ENCODE results near the gene ANTXR1. TPM values are rescaled to one million over a fixed set of nuclear protein-coding genes. Genes with fewer than 3 reads are reported as not detected.

The ANTXR1 gene
- total RNA-seq, 1 donor from 2014 or later: 144 TPM

DNA sequence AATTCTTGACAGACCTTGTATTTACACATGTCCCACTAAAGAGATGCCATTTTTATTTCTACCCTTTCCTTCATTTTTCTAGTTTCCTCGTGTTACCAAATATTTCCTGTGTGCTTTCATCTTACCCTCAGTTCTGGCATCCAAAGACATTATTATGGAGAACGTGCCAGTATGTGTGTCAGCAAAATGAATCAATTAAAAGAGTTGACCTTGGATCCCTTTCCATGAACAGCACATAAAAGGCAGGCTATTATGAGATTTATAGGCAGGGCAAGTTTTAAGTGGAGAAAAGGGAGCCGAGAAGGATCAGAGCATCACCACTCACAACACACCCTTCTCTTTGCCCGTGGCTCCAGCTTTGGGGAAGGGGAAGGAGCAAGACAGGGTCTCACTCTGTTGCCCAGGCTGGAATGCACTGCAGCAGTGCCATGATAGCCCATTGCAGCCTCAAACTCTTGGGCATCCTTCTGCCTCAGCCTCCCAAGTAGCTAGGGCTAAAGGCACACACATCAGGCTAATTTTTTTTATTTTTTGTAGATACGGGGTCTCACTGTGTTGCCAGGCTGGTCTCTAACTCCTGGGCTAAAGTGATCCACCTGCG is 224.2 kb downstream of the ANTXR1 start:
- Mint-ChIP-seq H3K27me3 (ENCODE audit: low read depth) (no peaks in the 10 kb centered on the region), H3K4me3 (no peak overlapping the region), H3K27ac (no peak overlapping the region), H3K36me3 (peaks cover 28% of the 10 kb centered on the region), H3K4me1 (peaks cover 3% of the 10 kb centered on the region), H3K9me3 (no peaks in the 10 kb centered on the region)
- DNase-seq (ENCODE audit: low spot score in 2 of 2, unreplicated experiment in 2 of 2): no peak
- TF ChIP-seq, protein P1, sequence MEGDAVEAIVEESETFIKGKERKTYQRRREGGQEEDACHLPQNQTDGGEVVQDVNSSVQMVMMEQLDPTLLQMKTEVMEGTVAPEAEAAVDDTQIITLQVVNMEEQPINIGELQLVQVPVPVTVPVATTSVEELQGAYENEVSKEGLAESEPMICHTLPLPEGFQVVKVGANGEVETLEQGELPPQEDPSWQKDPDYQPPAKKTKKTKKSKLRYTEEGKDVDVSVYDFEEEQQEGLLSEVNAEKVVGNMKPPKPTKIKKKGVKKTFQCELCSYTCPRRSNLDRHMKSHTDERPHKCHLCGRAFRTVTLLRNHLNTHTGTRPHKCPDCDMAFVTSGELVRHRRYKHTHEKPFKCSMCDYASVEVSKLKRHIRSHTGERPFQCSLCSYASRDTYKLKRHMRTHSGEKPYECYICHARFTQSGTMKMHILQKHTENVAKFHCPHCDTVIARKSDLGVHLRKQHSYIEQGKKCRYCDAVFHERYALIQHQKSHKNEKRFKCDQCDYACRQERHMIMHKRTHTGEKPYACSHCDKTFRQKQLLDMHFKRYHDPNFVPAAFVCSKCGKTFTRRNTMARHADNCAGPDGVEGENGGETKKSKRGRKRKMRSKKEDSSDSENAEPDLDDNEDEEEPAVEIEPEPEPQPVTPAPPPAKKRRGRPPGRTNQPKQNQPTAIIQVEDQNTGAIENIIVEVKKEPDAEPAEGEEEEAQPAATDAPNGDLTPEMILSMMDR (IDR thresholded peaks at IDR 0.05; ENCODE audit: unreplicated experiment): no peak

DNA sequence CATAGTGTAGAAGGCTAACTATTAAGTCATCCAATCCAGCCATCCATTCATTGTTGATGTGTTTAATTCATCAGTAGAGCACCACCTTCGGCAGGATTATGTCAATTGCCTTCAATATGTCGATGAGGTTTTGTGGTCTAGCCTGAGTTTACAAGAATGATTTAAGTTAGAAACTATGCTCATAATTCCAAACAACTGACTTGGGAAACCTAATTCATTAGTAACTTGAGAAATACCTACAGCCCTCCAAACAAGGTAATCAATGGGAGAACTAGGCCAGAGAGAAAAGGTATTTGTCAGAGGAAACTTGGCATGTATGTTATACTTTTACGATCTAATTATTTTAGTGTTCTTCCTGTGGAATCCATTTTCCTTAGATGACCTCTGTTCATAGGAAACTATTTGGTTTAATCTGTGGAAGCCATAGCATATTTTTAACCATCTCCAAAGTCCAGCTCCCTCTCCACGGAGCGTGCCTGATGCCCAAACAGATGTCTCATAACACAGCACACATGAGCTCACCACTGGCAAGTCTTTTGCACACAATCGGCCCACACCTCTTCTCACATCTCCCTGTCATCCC is 225.6 kb downstream of the ANTXR1 start:
- no peak overlapping the region for H3K27ac Mint-ChIP-seq
- no peaks in the 10 kb centered on the region for H3K27me3 Mint-ChIP-seq (ENCODE audit: low read depth)
- no peaks in the 10 kb centered on the region for H3K9me3 Mint-ChIP-seq
- TF ChIP-seq, protein P1 (IDR thresholded peaks at IDR 0.05; ENCODE audit: unreplicated experiment): no peak
- H3K36me3 Mint-ChIP-seq: peaks cover 33% of the 10 kb centered on the region
- DNase-seq (ENCODE audit: low spot score in 2 of 2, unreplicated experiment in 2 of 2): no peak
- peaks cover 8% of the 10 kb centered on the region for H3K4me1 Mint-ChIP-seq
- H3K4me3 Mint-ChIP-seq: no peak overlapping the region

DNA sequence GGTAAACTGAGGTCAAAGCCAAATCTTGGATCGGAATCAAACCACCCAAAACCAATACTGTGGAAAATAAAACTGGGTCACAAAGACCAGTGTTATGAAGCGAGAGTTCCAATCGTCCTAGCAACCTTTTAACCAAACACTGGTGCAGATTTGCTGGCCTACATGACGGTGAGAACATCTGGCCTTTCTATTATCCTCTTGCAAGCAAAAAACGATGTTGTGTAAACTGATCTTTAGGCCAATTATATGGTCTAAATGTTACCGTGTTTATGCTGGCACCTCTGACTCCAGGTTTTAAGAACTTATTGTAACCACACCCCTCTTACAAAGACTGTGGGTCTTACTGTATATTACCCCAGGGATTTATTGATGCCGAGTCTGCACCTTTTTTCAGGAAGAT is 228.1 kb downstream of the ANTXR1 start:
- Mint-ChIP-seq H3K36me3 (peaks cover 45% of the 10 kb centered on the region), H3K4me1 (peaks cover 8% of the 10 kb centered on the region), H3K27ac (no peak overlapping the region), H3K4me3 (no peak overlapping the region), H3K27me3 (ENCODE audit: low read depth) (no peaks in the 10 kb centered on the region), H3K9me3 (no peaks in the 10 kb centered on the region)
- TF ChIP-seq, protein P1 (IDR thresholded peaks at IDR 0.05; ENCODE audit: unreplicated experiment): no peak
- DNase-seq (ENCODE audit: low spot score in 2 of 2, unreplicated experiment in 2 of 2): no peak

DNA sequence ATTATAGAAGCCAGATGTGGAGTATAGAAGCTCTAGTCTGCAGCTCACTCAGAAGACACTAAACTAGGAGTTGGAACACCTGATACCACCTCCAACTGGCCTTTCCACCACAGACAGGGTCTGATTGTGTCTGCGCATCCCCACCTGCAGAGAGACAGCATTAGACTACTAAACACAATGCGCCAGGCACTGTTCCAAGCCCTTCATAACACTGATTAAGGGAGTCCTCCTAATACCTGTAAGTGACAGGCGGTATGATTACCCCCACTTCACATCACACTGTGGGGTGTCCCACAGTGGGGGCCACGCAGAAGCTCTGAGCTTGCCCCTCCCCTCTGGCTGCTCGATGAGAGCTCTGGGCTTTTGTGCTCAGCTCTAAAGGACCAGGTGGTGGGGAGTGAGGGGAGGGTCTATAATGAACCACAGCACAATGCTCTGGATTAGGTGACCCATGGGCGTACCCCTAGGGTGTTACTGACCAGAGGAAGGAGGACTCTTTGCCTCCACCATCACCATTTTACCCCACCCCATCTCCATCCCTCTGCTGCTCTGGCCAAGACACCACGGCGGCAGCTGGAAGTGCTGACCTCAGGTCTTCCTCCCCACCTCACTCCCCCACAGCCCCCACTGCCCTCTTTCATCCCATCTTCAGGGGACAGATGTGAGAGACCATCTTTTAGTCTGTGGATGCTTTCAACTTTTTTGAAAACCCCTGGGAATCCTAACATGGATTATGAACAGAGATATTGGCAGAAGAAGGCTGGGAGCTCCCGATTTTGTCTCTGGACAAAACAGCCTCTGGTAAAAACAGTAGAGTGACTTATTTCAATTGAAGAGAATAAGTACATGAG is 228.9 kb downstream of the ANTXR1 start:
- Mint-ChIP-seq H3K27me3 (ENCODE audit: low read depth) (no peaks in the 10 kb centered on the region), H3K4me1 (peaks cover 8% of the 10 kb centered on the region), H3K9me3 (no peaks in the 10 kb centered on the region), H3K27ac (peak overlapping the region; percentile 91), H3K4me3 (no peak overlapping the region), H3K36me3 (peaks cover 53% of the 10 kb centered on the region)
- TF ChIP-seq, protein P1 (IDR thresholded peaks at IDR 0.05; ENCODE audit: unreplicated experiment): no peak
- DNase-seq (ENCODE audit: low spot score in 2 of 2, unreplicated experiment in 2 of 2): no peak

DNA sequence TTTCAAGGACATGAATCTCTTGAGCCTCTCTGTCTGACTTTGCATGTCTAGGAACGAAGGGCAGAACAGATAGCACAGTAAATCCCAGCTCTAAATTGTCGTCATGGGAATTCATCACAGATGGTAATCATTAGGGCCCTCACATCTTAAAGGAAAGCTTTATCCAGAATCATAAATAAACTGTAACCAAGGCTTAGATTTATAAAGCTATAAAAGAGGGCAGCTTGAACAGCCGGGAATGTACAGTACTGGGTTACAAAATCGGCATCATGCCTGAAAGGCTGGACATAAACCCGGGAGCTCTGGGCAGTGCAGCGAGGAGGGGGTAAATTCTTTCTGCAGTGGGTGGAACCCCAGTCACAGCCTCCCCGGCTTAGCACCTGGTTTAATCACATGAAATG is 229.7 kb downstream of the ANTXR1 start:
- Mint-ChIP-seq H3K4me1 (peaks cover 8% of the 10 kb centered on the region), H3K4me3 (no peak overlapping the region), H3K27ac (peak overlapping the region; percentile 91), H3K27me3 (ENCODE audit: low read depth) (no peaks in the 10 kb centered on the region), H3K36me3 (peaks cover 58% of the 10 kb centered on the region), H3K9me3 (no peaks in the 10 kb centered on the region)
- no peak for DNase-seq (ENCODE audit: low spot score in 2 of 2, unreplicated experiment in 2 of 2)
- TF ChIP-seq, protein P1 (IDR thresholded peaks at IDR 0.05; ENCODE audit: unreplicated experiment): no peak
